Central memory CD8-positive, alpha-beta T cell (primary cell): ENCODE data around the gene TMEM259.

Experiments used
- ATAC-seq: fragments of 150-1000 bp; cut with Tn5 transposase; replicated peaks from 2 replicates; pipeline ENCODE4 v1.10.0; 2022; ENCODE audit warnings: mild to moderate bottlenecking, moderate FRiP score, moderate number of reproducible peaks; ENCODE audit not compliant: poor library complexity, severe bottlenecking; ENCODE audit errors: extremely low read depth
- DNase-seq, 2 donors: peaks; one replicate each; pipeline ENCODE4 v3.0.0; 2021; ENCODE audit warnings: low spot score in 2 of 2
- H3K27ac Mint-ChIP-seq: one replicate; pipeline ENCODE4 v1.8.0; 2022; ENCODE audit warnings: low read depth, mild to moderate bottlenecking, moderate library complexity, mixed read lengths
- H3K27me3 Mint-ChIP-seq: one replicate; pipeline ENCODE4 v1.8.0; 2022; ENCODE audit warnings: mixed read lengths
- H3K36me3 Mint-ChIP-seq: one replicate; pipeline ENCODE4 v1.8.0; 2022; ENCODE audit warnings: mild to moderate bottlenecking, moderate library complexity, mixed read lengths; ENCODE audit not compliant: insufficient read depth
- H3K4me1 Mint-ChIP-seq: one replicate; pipeline ENCODE4 v1.8.0; 2022; ENCODE audit warnings: mixed read lengths
- H3K4me3 Mint-ChIP-seq: one replicate; pipeline ENCODE4 v1.8.0; 2022; ENCODE audit warnings: mild to moderate bottlenecking, moderate library complexity, mixed read lengths
- H3K9me3 Mint-ChIP-seq: one replicate; pipeline ENCODE4 v1.8.0; 2022; ENCODE audit warnings: mixed read lengths

TMEM259 gene

GRCh38 chr19:1006711-1007398, 14.1 kb downstream of the TMEM259 start:
- Mint-ChIP-seq H3K27ac (no peak overlapping the region), H3K4me1 (no peaks in the 10 kb centered on the region), H3K36me3 (peaks cover 25% of the 10 kb centered on the region), H3K9me3 (no peaks in the 10 kb centered on the region), H3K27me3 (peaks cover 9% of the 10 kb centered on the region), H3K4me3 (no peak overlapping the region)
- no peak for ATAC-seq
- DNase-seq: no peak

GRCh38 chr19:1004803-1005664, 15.9 kb downstream of the TMEM259 start:
- H3K4me1 Mint-ChIP-seq: peaks cover 7% of the 10 kb centered on the region
- no peak overlapping the region for H3K4me3 Mint-ChIP-seq
- H3K9me3 Mint-ChIP-seq: no peaks in the 10 kb centered on the region
- no peak for DNase-seq
- H3K36me3 Mint-ChIP-seq: peaks cover 24% of the 10 kb centered on the region
- H3K27ac Mint-ChIP-seq: no peak overlapping the region
- no peak for ATAC-seq
- H3K27me3 Mint-ChIP-seq: peaks cover 18% of the 10 kb centered on the region

GRCh38 chr19:1004204-1004802, 16.6 kb downstream of the TMEM259 start:
- Mint-ChIP-seq H3K36me3 (peaks cover 19% of the 10 kb centered on the region), H3K4me3 (no peak overlapping the region), H3K4me1 (peaks cover 7% of the 10 kb centered on the region), H3K27me3 (peaks cover 23% of the 10 kb centered on the region), H3K9me3 (no peaks in the 10 kb centered on the region), H3K27ac (no peak overlapping the region)
- DNase-seq (no peak), ATAC-seq (no peak)

- no peak overlapping the region for H3K27ac Mint-ChIP-seq
- peaks cover 33% of the 10 kb centered on the region for H3K27me3 Mint-ChIP-seq
- H3K4me1 Mint-ChIP-seq: peaks cover 7% of the 10 kb centered on the region
- no peak for ATAC-seq
- H3K4me3 Mint-ChIP-seq: no peak overlapping the region
- DNase-seq: no peak
- peaks cover 18% of the 10 kb centered on the region for H3K36me3 Mint-ChIP-seq
- no peaks in the 10 kb centered on the region for H3K9me3 Mint-ChIP-seq
Observed at GRCh38 chr19:1003283-1003682, 17.6 kb downstream of the TMEM259 start.

GRCh38 chr19:1002600-1002999, 18.3 kb downstream of the TMEM259 start:
- Mint-ChIP-seq H3K27ac (peak overlapping the region; percentile 79), H3K36me3 (peaks cover 18% of the 10 kb centered on the region), H3K27me3 (peaks cover 34% of the 10 kb centered on the region), H3K4me3 (no peak overlapping the region), H3K9me3 (no peaks in the 10 kb centered on the region), H3K4me1 (peaks cover 7% of the 10 kb centered on the region)
- DNase-seq (no peak), ATAC-seq (no peak)

GRCh38 chr19:1001538-1002166, 19.3 kb downstream of the TMEM259 start:
- peak; percentile 50 for ATAC-seq
- Mint-ChIP-seq H3K9me3 (no peaks in the 10 kb centered on the region), H3K27ac (no peak overlapping the region), H3K4me3 (peak overlapping the region; percentile 49), H3K4me1 (peaks cover 11% of the 10 kb centered on the region), H3K27me3 (peaks cover 34% of the 10 kb centered on the region), H3K36me3 (peaks cover 13% of the 10 kb centered on the region)
- peak; percentile 55 to 75 for DNase-seq

- ATAC-seq: no peak
- Mint-ChIP-seq H3K4me1 (peaks cover 18% of the 10 kb centered on the region), H3K27ac (peak overlapping the region; percentile 46), H3K9me3 (no peaks in the 10 kb centered on the region), H3K36me3 (peaks cover 16% of the 10 kb centered on the region), H3K4me3 (peak overlapping the region; percentile 49), H3K27me3 (peaks cover 34% of the 10 kb centered on the region)
- no peak for DNase-seq
Observed at GRCh38 chr19:1000591-1001537, 20.1 kb downstream of the TMEM259 start.

- Mint-ChIP-seq H3K9me3 (no peaks in the 10 kb centered on the region), H3K27me3 (peaks cover 34% of the 10 kb centered on the region), H3K36me3 (peaks cover 16% of the 10 kb centered on the region), H3K4me3 (peak within 1 kb of the TSS; percentile 60), H3K27ac (peak within 1 kb of the TSS; percentile 88), H3K4me1 (peaks cover 18% of the 10 kb centered on the region)
- DNase-seq (no peak), ATAC-seq (no peak)
Observed at GRCh38 chr19:1000095-1000494, 20.8 kb downstream of the TMEM259 start, which contains the start of gene GRIN3B. Gene GRIN3B, plus strand, starts transcription at chr19:1000419. Its CDS starts 19 bp downstream, at chr19:1000438.

GRCh38 chr19:999379-999719, 21.6 kb downstream of the TMEM259 start:
- Mint-ChIP-seq H3K4me1 (peaks cover 18% of the 10 kb centered on the region), H3K27me3 (peaks cover 34% of the 10 kb centered on the region), H3K4me3 (peak overlapping the region; percentile 60), H3K36me3 (peaks cover 16% of the 10 kb centered on the region), H3K9me3 (no peaks in the 10 kb centered on the region), H3K27ac (peak overlapping the region; percentile 88)
- ATAC-seq: no peak
- no peak for DNase-seq

- ATAC-seq (no peak), DNase-seq (no peak)
- no peak overlapping the region for H3K4me3 Mint-ChIP-seq
- peaks cover 18% of the 10 kb centered on the region for H3K4me1 Mint-ChIP-seq
- peaks cover 34% of the 10 kb centered on the region for H3K27me3 Mint-ChIP-seq
- H3K27ac Mint-ChIP-seq: peak overlapping the region; percentile 55
- peaks cover 16% of the 10 kb centered on the region for H3K36me3 Mint-ChIP-seq
- no peaks in the 10 kb centered on the region for H3K9me3 Mint-ChIP-seq
Observed at GRCh38 chr19:998064-998463, 22.9 kb downstream of the TMEM259 start.

GRCh38 chr19:996051-996838, 24.7 kb downstream of the TMEM259 start:
- peak overlapping the region; percentile 97 for H3K27ac Mint-ChIP-seq
- peaks cover 17% of the 10 kb centered on the region for H3K36me3 Mint-ChIP-seq

More at GRCh38 chr19:996051-996838, 24.7 kb downstream of the TMEM259 start:
- Mint-ChIP-seq H3K4me3 (peak overlapping the region; percentile 71), H3K9me3 (no peaks in the 10 kb centered on the region), H3K4me1 (peaks cover 15% of the 10 kb centered on the region), H3K27me3 (peaks cover 21% of the 10 kb centered on the region)
- DNase-seq (peak; percentile 83 to 93), ATAC-seq (peak; percentile 88)
